Retinal pigment epithelial cell (primary cell): ENCODE results near the gene DMXL2.

ENCODE experiments used
- DNase-seq: peaks from one replicate; pipeline ENCODE4 v3.0.0-alpha.2; 2010; ENCODE audit warnings: low read depth
- H3K4me3 ChIP-seq: 2 replicates; pipeline ENCODE4 v1.5.1; 2011; ENCODE audit warnings: mild to moderate bottlenecking, low read length, control low read depth, moderate library complexity
- CTCF ChIP-seq: conservative IDR thresholded peaks from 2 replicates; pipeline ENCODE4 v1.5.1; 2011; ENCODE audit warnings: low read depth, low read length, control low read depth, inconsistent platforms

The DMXL2 gene

DNA sequence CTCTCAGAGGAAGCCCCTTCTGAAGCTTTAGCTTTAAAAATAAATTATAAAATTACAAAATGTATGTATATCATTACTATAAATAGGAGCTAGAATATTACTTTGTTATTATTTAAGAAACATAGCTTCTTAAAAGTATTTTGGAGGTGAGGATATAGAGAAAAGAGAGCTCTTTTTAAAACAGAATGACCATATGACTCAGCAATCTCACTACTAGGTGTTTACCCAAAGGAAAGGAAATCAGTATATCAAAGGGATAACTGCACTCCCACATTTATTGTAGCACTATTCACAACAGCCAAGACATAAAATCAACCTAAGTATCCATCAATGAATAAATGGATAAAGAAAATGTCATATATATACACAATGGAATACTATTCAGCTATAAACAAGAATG, 119.6 kb downstream of the DMXL2 start:
- DNase-seq, result no peak
- TF ChIP-seq CTCF, result no peak
- no peak overlapping the region for H3K4me3 ChIP-seq

- no peak for DNase-seq
- peak; percentile 64 for TF ChIP-seq CTCF
- no peak overlapping the region for H3K4me3 ChIP-seq
These were observed 123.1 kb downstream of the DMXL2 start for GRCh38 chr15:51499379-51499976.

GRCh38 chr15:51497806-51498205, 124.8 kb downstream of the DMXL2 start:
- H3K4me3 ChIP-seq, result no peak overlapping the region
- DNase-seq, result no peak
- TF ChIP-seq CTCF, result no peak

GRCh38 chr15:51496246-51496645, 126.3 kb downstream of the DMXL2 start:
- TF ChIP-seq CTCF, result no peak
- no peak for DNase-seq

DNA sequence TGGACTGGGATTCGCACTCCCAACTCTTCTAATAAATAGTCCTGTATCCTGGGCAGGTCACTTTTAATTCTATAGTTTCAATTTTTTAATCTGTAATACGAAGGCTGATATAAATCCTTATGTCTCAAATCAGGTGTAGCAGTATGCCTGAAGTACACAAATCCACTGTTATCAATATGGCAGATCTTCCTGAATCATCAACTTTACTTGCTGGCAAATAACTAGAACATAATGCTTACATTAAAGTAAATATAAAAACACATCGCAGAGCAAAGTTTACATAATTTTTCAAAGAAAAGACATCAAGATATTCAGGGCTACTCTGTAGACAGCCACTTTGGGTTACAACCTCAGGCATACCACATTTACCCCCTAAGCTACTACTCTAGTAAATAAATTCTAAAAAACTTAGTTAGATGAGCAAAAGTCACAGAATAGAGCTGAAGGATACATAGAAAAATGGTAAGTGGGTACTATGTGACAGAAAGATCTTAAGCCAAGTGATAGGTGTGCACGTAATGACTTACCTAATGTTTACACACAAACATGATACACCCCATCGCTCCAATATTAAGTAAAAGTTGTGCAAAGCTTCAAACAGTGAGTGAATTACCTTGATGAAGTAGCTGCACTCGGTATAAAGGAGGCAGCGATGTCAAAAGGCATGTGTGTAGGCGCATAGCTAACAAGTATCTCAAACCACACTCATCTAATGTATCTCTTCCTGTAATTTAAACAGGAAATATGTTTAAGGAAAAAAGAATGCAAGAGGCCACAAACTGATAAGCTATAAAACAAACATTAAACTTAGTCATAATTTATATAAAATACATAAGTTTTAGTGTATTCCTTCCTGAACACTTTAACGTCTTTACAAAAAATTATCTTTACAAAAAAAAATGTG, 127.9 kb downstream of the DMXL2 start:
- no peak for DNase-seq
- no peak overlapping the region for H3K4me3 ChIP-seq
- TF ChIP-seq CTCF, result no peak

More at GRCh38 chr15:51496246-51496645, 126.3 kb downstream of the DMXL2 start:
- no peak overlapping the region for H3K4me3 ChIP-seq

- no peak for TF ChIP-seq CTCF
- DNase-seq, result no peak
- no peak overlapping the region for H3K4me3 ChIP-seq
These were observed 128.7 kb downstream of the DMXL2 start for GRCh38 chr15:51493892-51494291.

DNA sequence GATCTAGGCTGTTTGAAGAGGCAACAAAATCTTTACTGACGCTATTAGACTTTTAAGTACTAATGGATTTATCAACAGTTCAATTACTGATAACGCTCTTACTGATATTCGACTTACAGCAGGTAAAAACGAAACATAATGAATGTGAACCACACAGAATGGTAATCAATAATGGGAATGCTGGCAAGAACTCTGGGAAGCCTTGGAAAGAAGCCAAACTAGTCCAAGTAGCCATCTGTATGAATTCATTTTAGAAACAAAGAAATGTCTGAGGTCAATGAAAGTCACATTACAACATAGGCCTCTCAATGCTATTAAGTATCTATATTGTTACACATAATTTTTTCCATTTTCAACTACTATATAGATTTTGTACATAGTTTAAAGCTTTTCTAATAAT, 130.0 kb downstream of the DMXL2 start:
- no peak for TF ChIP-seq CTCF
- no peak for DNase-seq
- H3K4me3 ChIP-seq, result no peak overlapping the region
